ENCODE measurements around the gene RGS10.

- TF ChIP-seq CTCF (IDR thresholded peaks at IDR 0.05; ENCODE audit: insufficient read depth, low read length, poor library complexity, severe bottlenecking) (no peak), EZH2phosphoT487 (conservative IDR thresholded peaks at IDR 0.05; ENCODE audit: low read length) (no peak)
Measured at GRCh38 chr10:119575506-119575905, 33.0 kb upstream of the RGS10 start.
